Hindlimb muscle (tissue), 1 donor: ENCODE measurements around the gene SAMD14. TPM values are rescaled to one million over a fixed set of nuclear protein-coding genes. Genes with fewer than 3 reads are reported as not detected.

Source experiments
- DNase-seq: peaks from one replicate; pipeline ENCODE4 v3.0.0-alpha.2; 2013
- polyA plus RNA-seq: library from polyadenylated mRNA; unstranded; fragments of 120-200 nt; gene quantifications from one replicate; pipeline ENCODE4 v1.2.1, GENCODE V29; 2013; ENCODE audit not compliant: insufficient read length

The SAMD14 gene
- polyA plus RNA-seq, 1 donor, result 4.0 TPM

DNA sequence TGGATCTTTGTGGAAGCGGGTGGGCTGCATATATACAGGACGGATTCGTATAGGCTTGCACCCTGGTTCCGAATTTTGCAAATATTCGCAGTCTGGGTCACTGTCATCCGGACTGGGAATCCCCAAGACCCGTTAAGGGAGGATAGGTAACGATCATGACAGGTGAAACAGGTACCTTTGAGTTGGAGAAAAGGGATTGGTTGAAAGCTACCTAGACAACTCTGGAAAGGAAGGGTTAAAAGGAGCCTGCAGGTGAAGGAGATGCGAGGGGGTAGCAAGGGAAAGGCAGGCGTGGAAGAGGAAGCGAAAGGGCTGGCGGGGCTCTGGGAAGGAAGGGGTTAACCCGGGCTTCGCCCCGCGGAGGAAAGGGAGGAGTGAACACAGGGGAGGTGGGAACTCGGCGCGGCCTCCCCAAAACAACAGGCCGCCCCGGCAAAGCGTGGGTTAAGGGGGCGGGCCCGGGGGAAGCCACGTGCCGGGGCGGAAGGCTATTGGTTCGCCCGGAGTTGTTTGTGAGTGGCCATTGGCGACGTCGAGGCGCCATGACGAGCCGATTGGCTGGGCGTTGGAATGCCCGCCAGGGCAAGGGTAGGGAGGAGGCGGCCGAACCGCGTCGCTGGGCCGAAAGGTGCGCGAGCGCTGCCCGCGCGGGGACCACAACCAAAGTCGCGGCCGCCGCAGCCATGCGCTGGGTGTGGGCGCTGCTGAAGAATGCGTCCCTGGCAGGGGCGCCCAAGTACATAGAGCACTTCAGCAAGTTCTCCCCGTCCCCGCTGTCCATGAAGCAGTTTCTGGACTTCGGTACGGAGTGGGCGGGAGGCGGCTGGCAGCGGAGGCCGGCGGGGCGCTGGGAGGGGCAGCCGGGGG lies 35.0 kb downstream of the SAMD14 start, which contains the start of gene PDK2:
Gene PDK2, plus strand, starts transcription at position 599 of the 867 bp plus-strand sequence. Its CDS starts 85 bp downstream, at position 684.
- peak; percentile 98 for DNase-seq

DNA sequence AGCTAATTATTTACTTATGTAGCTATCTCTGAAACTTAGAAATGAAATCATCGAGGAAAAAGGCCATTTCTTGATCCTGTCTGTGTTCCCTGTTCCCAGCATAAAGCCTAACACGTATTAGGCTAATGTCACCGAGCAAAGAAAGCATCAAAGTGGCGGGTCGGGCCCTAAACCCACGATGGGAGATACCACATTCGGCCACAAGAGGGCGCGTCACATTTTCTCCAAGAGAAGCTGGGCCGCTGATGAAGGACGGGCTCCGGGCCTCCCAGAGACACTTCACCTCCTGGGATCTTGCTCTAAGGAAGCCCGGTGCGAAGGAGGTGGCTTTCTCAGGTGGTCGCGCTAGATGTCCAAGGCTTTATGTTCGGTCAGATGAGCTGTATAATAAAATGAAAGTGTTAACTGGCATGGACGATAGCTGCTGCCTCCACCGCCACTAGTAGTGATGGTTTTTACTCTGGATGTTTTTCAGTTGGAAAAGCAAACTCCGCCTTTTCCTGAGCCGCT lies 35.7 kb downstream of the SAMD14 start:
- peak; percentile 92 for DNase-seq

GRCh38 chr17:50093807-50094206 lies 36.2 kb downstream of the SAMD14 start:
- no peak for DNase-seq

DNA sequence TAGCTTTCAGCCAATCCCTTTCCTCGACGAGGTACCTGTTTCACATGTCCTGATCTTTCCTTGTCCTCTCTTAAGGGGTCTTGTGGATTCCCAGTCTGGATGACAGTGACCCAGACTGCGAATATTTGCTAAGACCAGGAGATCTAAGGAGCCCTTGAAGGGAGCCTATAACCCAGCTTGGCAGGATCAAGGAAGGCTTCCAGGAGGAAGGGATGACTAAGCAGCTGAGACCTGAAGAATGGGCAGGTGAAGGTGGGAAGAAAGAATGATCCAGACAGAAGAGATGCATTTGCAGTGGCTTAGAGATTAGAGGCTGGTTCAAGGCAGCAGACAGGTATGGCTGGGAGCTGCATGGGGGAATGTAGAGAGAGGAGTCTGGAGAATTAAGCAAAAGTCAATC lies 36.7 kb downstream of the SAMD14 start:
- DNase-seq, result no peak

DNA sequence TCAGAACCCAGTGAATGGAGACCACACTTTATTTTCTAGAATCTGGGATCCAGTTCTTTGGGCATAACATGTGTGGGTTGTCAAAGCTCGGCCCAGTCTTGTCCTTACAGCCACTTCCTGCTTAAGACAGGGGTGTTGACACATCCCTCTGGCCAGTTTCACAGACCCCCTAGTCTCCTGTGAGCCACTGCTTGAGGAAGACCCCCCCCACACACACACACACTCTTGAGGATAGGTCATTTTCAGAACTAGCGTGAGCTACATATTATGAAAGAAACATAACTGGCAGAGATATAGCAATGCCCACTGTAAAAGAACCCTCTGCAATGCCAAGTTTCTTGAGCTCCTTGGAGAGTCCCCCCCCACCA lies 38.1 kb downstream of the SAMD14 start:
- DNase-seq, result no peak

- DNase-seq, result no peak
Observed at GRCh38 chr17:50090971-50091917, 38.7 kb downstream of the SAMD14 start.

DNA sequence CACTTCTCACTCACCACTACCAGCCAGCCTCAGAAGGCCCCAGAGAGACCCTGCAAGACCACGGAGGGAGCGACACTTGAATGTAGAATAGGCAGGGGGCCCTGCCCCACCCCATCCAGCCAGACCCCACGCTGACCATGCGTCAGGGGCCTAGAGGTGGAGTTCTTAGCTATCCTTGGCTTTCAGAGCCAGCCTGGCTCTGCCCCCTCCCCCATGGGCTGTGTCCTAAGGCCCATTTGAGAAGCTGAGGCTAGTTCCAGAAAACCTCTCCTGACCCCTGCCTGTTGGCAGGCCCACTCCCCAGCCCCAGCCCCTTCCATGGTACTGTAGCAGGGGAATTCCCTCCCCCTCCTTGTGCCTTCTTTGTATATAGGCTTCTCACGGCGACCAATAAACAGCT lies 39.9 kb downstream of the SAMD14 start:
- DNase-seq, result no peak

GRCh38 chr17:50088952-50089825 lies 40.8 kb downstream of the SAMD14 start:
- DNase-seq, result no peak

- DNase-seq, result no peak
Observed at GRCh38 chr17:50087912-50088405, 42.0 kb downstream of the SAMD14 start.

- DNase-seq, result peak; percentile 73
Observed at GRCh38 chr17:50087246-50087911, 42.6 kb downstream of the SAMD14 start.

DNA sequence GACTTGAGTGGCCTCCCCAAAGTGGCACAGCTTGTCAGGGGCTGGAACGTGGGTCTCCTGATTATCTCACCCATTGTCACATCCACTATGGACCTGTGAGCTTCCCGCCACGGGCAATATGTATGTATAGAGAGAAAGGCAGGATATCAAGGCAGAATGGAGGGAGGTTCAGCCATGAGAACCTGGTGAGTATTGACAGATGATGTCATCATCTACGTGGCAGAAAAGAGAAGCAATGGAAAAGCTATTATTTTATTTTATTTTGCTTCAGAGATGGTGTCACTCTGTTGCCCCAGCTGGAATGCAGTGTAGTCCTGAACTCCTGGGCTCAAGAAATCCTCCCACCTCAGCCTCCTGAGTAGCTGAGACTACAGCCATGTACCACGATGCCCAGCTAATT lies 48.2 kb downstream of the SAMD14 start:
- no peak for DNase-seq

GRCh38 chr17:50080827-50081226 lies 49.1 kb downstream of the SAMD14 start:
- no peak for DNase-seq

DNA sequence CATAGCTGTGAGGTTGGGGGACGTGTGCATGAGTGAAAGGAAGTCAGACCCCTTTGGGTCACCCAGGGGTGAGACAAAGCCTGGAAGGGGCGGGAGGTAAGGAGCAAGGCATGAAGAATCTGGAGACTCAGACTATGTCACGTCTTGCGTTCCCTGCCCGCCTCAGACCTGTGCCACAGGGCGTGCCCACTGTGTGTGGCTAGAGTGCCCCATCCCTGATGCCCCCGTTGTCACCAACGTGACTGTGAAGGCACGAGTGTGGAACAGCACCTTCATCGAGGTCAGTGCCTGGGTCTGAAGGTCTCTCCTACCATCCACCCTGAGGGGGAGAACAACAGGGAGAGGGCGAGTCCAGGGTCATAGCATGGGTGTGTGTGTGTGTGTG lies 49.9 kb downstream of the SAMD14 start:
- no peak for DNase-seq

GRCh38 chr17:50079334-50080095 lies 50.4 kb downstream of the SAMD14 start:
- no peak for DNase-seq

- no peak for DNase-seq
Observed at GRCh38 chr17:50078430-50078829, 51.5 kb downstream of the SAMD14 start.

GRCh38 chr17:50076591-50077235 lies 53.2 kb downstream of the SAMD14 start:
- no peak for DNase-seq

DNA sequence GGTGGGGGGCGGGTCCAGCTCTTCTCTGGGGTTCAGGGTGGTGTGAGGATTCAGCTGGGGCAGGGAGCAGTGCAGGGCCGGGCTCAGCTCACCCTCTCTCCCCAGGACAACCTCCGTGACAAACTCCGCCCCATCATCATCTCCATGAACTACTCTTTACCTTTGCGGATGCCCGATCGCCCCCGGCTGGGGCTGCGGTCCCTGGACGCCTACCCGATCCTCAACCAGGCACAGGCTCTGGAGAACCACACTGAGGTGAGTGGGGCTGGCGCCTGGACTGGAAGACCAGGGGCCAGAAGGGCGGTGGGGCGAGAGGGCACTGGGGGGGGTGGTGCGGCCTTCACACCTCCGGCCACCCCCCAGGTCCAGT lies 53.8 kb downstream of the SAMD14 start:
- no peak for DNase-seq

GRCh38 chr17:50075446-50076032 lies 54.4 kb downstream of the SAMD14 start:
- no peak for DNase-seq

GRCh38 chr17:50074227-50074626 lies 55.7 kb downstream of the SAMD14 start:
- no peak for DNase-seq

GRCh38 chr17:50072925-50073324 lies 57.0 kb downstream of the SAMD14 start:
- DNase-seq, result no peak
